NK-92 (cell line): Measurements from ENCODE around the gene SH3RF3.

Experiments
- DNase-seq: peaks from one replicate; lab custom pipeline; 2025; ENCODE audit not compliant: unreplicated experiment; lab: John Stamatoyannopoulos, UW

Gene SH3RF3

DNA sequence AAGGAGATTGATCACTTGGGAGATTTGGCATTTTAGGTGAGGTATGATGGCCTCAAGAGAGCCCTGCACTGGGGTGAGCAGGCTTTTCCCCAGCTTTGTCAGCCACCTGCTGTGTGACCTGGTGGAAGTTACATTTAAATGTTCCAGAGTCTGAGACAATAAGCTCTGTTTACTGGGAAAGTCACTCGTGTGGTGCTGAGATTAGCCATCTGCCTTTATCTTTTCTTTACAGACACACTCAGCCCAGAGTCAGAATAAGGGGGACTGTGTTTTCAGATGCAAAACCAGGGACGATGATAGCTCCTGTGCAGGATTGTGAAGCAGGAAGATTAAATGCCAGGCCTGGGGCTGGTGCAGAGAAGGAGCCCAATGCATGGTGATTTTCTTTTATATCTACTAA lies 47.9 kb downstream of the SH3RF3 start:
- DNase-seq, result no peak

DNA sequence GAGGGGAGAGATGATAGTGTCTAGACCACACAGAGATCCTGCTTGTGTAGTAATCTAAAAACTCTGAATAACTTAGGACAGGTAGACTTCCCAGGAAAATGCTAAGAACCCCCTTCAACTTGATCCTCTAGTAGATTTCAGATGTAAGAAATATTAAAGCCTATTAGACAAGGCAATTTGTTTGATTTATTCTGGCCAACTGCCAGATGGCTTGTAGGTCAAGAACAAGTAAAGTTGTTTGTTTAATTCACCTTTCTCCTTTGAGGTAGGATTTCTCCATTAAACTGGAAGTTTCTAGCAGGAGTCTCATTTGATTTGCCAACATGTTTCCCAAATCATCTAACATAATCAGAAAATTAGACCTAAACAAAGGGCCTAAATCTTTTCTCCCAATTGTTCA lies 48.6 kb downstream of the SH3RF3 start:
- DNase-seq, result no peak

DNA sequence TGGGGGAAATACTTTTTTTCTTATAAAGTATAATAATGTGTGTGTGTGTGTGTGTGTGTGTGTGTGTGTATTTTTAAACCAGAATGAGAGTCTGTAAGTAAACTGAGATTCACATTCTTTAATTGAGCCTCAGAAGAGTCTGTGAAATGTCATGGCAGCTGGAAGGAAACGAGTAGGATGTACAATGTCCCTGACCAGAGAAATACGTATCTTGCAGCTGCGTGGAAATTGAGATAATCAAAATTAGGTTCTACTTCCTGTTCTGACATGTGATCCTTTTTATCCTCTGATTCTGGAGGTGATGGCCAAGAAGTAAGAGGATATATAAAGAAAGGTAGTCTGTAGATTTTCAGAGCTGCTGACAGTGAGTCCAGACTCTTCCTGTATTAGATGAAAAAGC lies 50.0 kb downstream of the SH3RF3 start:
- DNase-seq, result no peak

DNA sequence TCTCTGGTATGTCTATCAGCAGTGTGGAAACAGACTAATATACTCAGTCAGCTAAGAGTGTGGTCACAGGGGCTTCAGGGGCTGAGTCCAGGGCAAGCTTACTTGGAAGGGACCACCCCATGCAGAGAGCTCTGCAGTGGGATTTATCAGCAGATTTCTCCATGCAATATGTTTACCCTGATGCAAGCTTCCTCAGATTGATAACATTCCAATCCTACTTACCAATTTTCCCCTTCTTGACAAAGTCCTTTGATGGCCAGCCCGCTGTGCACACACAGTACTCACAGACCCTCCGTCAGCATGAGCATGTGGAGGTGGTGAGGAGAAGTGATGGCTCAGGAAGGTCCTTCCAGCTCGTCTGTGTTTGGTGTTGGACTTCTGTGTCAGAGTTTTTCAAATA lies 51.8 kb downstream of the SH3RF3 start:
- DNase-seq, result no peak

DNA sequence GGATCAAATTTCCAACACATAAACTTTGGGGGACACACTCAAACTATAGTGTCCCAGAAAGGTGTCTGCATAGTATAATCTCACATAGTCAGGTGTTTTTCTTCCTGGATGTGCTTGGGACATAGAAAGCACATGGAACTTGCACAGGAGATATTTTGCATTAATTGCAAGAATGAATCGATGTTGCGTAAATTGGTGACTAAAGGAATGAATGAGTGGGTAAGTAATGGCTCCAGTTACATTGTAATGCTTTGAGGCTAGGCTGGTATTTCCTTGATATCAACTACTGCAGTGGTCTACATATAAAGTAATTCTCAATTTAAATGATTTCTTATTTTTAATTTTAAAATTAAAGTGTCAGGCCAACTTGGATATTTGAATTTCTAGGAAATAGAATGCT lies 53.4 kb downstream of the SH3RF3 start:
- DNase-seq, result no peak

DNA sequence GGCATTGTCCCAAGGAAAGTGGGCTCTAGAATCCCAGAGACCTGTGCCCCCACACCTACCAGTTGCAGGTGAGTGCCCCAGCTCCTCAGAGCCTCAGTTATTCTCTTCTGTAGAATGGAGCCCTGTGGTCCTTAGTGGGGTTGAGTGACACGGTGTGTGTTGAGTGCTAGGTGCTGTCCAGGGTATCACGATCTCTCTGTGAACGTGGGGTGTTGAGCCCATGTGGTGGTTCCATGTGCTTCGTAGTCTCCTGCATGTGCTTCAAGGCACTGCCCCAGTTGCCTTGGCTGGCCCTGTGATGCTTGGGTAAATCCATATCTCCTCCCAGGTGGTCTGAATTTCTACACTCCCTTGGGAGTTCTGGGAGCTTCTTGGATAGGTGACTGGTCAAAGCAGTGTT lies 54.9 kb downstream of the SH3RF3 start:
- no peak for DNase-seq

DNA sequence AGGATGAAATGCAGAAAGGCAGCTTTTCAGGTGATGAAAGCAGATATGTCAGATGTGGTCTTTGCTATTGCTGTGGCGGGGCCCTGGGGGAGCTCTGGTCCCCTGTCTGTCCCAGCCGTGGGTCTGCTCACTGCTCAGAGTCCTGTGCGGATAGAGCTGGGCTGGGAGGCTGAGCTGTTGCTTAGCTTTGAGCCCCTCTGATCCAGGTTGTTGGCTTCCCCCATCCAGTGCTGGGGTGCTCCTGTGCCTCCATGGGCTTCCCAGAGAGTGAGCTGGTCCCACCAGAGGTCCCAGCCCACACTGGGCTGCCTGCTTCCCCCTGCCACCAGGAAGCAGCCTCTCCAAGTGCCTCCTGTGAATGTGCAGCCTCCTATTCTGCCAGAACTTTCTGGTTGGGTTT lies 55.4 kb downstream of the SH3RF3 start:
- no peak for DNase-seq

DNA sequence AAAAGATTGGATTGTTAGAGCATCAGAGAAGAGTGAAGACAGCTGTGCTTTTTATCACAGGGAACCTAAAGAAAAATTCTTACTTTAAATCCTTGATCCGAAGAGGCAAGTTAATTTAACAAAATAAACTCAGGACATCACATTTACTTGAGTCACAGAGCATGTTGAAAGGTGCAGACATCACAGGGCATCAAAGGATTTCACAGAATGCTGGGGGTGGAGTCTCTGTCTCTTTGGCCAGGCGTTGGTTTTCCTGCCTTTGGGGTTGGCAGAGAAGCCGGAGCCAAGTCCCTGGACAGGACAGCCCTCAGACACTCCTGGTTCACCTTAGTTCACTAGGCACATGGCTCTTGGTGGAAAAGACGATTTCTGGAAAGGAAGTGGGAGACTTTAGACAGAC lies 56.3 kb downstream of the SH3RF3 start:
- no peak for DNase-seq

DNA sequence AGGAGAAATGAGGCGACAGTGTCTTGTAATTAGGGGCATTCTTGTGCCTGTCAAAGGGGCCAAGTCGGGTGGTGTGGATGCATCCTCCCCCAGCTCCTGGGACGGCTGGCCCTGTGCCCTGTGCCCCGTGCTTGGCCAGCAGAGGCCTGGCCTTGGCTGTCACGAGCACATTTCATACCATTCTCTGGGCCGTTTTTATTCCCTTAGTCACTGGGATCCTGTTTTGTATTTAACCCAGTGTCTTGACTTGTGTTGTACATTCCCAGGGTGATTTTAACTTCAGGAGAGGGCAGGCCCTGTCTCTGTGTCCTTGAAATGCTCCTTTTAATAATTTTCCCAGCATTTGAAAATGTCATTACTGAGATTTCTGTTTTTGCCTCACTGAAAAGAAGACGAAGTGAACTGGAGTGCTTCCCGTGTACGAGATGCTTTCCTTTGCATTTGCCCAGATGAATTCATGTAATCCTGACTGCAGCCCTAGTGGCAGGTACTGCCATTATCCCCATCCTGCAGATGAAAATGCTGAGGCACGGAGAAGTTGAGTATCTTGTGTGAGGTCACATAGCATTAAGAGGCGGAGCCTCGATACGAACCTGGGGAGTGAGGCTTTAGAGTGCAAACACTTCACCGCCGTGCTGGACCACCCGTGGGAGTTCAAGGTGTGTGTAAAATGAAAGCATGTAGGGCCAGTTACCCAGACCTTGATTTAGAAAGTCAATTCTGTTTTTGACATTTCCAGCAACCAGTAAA lies 57.0 kb downstream of the SH3RF3 start:
- no peak for DNase-seq

DNA sequence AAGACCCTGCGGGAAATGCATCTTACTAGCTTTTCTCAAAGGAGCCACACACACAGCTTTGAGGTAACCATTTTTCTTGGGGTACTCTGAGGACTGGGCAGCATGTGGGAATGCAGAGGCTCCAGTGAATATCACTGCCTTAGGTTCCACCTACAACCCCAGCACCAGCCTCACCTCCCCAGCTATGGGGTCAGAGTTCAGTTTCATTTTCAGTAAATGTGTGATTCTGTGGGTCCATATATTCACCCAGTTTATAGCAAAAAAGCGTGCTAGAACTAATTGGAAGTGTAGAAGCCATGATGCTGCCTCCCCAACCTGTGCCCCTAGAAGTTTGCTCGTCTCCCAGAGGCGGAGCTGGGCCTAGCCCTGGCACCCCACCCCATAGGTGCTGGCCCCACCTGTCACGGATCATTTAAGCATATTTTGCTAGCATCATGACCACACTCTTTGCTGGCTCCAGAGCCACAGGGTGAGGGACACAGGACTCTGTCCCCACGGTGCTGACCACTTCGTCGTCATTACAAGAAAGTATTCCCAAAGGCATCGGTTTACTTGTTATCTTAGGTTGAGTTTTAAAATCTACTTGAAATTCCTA lies 57.7 kb downstream of the SH3RF3 start:
- DNase-seq, result no peak

DNA sequence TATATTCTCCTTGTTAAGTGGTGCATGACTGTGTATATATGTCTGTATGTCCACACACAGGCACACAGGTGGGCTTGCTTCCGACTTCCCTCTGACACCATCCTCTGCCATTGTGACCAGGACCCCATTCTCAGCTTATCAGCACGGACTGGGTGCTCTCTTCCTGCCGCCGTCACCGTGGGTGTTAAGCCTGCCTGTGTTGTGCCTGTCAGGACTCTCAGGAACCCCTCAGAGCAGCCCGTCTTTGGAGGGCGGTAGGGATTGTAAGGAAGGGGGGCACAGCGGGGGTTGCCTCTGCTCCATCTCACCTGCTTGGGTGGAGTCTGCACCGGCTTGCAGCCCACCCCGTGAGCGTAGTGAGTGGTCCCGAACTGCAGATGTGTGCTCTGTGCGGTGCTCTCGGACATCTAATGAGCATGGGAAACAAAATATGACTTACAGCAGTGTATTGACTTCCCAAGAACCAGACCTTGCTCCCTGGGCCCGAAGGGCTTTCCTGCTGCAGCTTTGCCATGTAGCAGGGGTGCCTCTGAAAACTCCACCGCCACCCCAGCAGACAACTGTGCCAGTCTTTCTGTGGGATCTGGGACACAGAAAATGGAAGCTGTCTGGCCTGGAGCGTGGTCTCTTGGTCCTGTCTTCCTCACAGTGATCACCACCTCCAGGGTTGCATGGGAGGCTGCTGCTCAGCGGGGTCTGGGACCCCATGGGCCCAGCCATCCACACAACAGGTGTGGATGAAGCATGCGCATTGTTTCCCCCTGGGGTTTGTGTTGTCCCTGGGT lies 58.9 kb downstream of the SH3RF3 start:
- no peak for DNase-seq

DNA sequence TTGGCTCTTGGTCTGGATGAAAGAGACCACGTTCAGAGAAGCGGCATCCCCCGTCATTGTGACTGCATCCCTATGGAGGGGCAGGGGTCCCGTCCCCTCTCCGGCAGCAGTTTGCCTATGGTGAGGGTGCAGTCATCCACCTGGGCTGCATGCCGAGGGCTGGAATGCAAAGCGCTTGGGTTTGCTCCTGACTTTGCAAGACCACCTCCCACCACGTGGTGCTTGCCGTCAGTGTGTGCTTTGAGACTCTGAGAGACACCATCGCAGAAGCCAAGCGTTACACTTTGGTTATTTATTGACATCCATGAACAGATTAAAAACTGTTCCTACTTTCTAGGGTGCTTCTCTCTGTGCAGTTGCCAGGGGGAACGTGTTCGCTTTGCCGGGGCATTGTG lies 59.5 kb downstream of the SH3RF3 start:
- no peak for DNase-seq

DNA sequence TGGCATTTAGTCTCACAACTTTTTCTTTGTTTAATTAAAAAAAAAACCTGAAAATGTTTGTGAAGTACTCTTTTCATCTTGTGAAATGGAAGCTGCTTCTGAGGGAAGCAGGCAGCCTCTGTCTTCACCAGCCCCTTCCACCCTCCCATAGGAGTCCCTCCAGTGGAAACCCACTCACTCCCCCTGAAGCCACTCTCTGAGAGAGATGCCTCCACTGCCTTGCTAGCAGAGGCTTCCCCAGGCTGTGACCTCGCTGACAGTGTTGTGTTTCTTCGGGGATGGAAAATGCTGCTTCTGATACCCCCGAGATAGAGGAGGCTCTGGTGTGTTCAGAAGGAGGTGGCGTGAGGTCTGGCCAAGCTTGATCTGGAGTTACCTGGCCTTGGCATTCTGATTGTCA lies 59.9 kb downstream of the SH3RF3 start:
- no peak for DNase-seq

DNA sequence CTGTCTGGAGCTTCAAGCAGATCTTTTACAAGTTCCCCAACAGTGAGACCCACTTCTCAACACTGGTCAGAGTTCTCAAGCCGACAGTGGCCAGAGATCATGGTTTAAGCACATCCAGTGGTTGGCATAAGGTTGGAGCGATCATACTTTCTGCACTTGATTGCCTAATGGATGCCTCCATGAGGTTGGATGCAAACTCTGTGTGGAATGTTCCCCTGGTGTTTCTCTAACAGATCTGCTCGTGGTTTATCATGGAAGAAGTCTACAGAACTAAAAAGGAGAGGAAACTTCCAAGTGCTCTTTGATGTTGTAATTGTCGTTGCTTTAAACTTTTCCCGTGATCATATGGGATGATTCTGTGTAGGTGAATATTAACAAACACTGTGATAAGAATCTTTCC lies 60.7 kb downstream of the SH3RF3 start:
- no peak for DNase-seq

DNA sequence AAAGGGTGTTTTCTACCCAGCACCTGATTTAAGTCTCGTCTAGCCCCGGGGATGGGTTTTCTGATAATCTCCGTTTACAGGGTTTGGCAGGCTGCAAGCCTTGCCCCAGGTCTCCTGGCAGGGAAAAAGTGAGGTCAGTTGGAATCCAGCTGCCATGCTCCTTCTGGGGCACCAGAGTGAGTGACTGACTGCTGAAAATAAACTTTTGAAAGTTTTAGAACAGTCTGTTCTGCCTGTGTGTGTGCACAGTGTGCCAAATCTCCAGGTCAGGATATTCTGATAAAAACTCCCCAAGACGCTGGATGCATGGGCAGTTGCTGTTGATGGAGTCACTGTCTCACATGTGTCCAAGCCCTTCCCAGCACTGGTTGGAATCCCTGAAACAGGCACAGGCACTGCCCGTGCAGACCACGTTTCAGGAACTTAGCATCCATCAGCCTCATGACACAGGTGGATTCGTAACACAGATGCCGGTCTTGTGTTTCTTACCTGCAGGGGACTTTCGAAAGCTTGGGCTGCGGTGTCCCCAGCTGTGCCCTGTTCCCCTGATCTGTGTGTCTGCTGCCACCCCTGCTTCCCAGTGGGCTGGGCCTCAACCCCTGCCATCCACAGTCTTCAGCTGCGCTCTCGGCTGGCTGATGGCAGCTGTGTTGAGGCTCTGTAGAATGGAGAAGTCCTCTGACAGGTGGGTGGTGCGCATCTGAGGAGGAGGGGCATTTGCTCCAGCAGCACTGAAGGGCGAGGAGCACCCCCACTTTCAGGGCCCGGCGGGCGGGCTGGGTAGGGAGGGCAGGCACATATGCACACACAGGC lies 65.0 kb downstream of the SH3RF3 start:
- DNase-seq, result no peak

DNA sequence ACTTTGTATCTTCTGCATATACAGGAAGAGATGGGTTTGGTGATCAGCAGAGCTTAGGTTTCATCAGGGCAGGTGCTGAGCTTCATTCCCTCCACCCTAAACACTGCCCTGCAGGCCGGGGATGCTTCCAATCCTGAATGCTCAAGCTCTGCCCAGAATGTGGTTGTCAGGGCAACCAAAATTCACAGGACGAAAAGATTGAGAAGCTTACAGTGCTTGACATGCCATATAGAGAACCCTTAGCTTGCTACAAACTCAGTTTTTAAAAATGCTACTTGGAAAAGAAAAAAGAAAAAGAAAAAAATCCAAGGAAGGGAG lies 65.6 kb downstream of the SH3RF3 start:
- DNase-seq, result no peak

DNA sequence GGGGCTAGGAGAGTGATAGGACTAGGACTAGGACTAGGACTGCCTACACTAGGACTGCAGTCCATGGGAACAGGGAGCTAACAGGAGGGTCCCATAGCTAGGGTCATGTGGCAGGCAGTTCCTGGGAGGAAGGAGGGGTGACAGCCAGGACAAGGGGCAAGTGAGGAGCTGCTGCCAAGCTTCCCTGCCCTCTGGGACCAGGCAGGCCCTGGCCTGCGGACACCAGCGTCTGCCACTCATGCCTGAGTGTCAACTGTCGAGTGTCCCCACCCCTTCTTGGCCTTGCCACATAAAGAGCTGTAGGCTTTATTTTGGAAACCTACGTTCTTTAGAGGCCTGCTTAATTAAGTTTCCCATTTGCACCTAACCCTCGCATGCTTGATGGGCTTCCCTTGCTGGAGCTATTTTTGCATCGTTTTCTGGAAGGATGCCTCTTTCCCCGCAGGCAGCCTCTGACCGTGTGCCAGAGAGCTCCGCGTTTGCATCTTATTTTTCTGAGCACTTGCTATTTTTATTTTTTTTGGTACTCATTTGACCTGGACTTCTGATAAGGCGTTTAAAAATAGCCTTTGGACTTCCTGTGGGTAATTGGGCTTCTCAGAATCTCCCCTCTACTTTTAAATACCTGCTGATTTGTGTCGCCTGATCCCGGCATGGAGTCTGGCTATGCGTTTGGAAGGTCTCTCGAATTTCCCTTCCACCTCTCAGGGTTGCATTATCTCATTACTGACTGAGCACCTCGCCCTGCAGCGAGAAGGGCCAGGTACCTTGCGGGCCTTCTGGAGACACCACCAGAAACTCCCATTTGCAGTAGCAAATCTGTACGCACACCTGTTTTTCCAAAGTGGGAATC lies 66.4 kb downstream of the SH3RF3 start:
- no peak for DNase-seq

DNA sequence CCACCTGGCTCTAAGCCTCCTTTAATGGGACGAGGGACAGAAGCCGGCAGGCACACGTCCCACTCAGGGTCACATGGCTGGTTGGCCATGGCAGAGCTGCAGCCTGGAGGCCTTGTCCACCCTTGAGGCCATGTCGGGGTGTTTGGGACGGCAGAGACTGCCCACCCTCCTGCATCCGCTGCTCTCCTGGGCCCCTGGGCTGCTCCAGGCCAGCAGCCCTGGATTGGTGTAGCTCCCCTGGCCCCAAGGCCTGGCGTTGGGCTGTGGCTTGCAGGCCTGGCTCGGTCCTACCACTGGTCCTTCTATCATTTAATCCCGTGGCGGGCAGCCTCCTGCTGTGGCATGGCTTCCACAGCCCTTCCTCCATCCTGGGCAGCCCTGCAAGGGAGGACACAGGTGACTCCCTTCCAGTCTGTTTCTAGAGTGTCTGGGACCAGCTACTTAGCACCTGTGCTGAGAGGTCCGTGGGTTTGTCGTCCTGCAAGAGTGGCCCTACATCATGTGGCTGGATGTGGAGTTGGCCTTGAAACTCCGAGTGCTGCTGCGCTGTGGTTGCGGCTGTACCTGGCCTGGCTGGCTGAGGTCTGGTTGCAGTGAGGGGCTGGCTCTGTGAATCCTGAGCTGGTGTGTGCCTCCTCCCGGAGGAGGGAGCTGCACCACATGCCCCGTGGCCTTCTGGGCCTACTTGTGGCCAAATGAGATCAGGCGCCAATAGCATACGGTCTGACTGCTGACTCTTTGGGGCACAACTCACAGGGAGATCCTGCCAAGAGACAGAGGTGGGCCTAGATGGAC lies 67.3 kb downstream of the SH3RF3 start:
- no peak for DNase-seq

DNA sequence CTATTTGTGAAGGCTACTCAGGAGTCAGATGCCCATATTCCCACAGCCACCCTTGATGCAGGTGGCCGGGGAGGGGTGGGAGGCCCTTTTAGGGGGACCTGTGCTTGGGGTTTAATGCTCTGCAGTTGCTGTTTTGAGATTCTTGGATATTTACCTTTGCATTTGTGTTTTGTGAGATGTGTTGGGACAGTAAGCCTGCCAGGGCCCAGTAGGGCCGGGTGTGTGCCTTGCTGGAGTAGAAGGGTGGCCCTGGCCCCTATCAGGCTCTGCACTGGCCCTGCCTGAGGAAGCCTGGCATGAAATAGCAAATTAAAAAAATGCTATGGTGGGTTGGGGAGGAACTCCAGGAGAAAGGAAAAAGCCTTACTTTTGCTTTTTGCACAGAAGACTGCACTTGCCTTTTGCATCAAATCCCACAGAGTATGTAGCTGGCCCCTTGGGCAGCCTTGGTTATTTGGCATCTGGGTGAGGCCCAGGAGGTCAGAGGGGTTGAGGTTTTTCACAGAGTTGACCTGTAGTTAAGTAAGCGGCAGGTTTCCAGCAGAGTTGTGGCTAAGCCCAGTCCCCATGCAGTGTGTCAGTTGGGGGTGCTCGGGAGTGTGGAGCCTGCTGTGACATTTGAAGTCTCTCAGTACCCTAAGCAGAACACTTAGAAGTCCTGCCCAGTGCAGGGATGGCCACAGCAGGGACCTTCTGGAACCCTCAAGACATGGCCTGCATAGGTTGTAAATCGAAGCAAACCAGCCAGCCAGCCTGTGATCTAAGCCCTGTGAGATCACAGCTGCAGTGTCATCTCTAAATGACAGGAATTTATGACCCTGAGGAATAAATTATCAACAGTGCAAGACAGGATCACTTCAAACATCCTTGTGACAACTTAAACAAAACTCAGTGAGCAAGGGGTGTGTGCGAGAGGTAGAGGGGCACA lies 68.8 kb downstream of the SH3RF3 start:
- DNase-seq, result no peak
